ENCODE results near the gene EFNA4. TPM values are rescaled to one million over a fixed set of nuclear protein-coding genes. Genes with fewer than 3 reads are reported as not detected.
A peak's percentile ranks its signal among the peaks of the same experiment; 100 is the strongest.

Gene EFNA4
- total RNA-seq, 1 experiment from 2014 or later: 9.8 TPM

DNA sequence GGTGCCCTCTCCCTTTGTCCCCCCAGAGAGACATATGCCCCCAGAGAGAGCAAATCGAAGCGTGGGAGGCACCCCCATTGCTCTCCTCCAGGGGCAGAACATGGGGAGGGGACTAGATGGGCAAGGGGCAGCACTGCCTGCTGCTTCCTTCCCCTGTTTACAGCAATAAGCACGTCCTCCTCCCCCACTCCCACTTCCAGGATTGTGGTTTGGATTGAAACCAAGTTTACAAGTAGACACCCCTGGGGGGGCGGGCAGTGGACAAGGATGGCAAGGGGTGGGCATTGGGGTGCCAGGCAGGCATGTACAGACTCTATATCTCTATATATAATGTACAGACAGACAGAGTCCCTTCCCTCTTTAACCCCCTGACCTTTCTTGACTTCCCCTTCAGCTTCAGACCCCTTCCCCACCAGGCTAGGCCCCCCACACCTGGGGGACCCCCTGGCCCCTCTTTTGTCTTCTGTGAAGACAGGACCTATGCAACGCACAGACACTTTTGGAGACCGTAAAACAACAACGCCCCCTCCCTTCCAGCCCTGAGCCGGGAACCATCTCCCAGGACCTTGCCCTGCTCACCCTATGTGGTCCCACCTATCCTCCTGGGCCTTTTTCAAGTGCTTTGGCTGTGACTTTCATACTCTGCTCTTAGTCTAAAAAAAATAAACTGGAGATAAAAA is 23.5 kb downstream of the EFNA4 start:
- no peak overlapping the region for H2AFZ ChIP-seq (ENCODE audit: low read depth, low read length, poor library complexity, severe bottlenecking)
- CTCF ChIA-PET: interaction anchor here (2.5 to 3.1 kb wide), 5 partner anchors 36 to 85 kb away, joined by 11 to 52 read pairs (median 32); partner anchors contain the start of genes ADAM15 and KRTCAP2
- RAD21 ChIA-PET (ENCODE audit: low non-redundant PET in 1 of 2, low total read pairs in 2 of 2, uncharacterized antibody in 2 of 2, unreplicated experiment in 2 of 2): no interaction called here
- POLR2A ChIA-PET: no interaction called here
- peaks cover 0 to 6% of the 10 kb centered on the region in 2 experiments; a peak in 1 of 4 replicates for H3K36me3 ChIP-seq (ENCODE audit: control insufficient read depth in 1 of 2, insufficient read depth in 2 of 2, low read length in 2 of 2)
- no peak for DNase-seq (ENCODE audit: low read depth, low spot score)
- peak overlapping the region; percentile 67; the same call in 1 of the 2 replicates for H3K27ac ChIP-seq (ENCODE audit: low read depth, low read length)
- H3K9me3 ChIP-seq (ENCODE audit: control insufficient read depth in 1 of 2, insufficient read depth in 1 of 2, low read depth in 1 of 2, low read length in 2 of 2): no peaks in the 10 kb centered on the region
- no peak for TF ChIP-seq ELF1 (IDR thresholded peaks at IDR 0.05; ENCODE audit: borderline replicate concordance, low read depth)
- no peak for TF ChIP-seq EZH2phosphoT487 (IDR thresholded peaks at IDR 0.05; ENCODE audit: borderline replicate concordance)
- TF ChIP-seq, protein P1, sequence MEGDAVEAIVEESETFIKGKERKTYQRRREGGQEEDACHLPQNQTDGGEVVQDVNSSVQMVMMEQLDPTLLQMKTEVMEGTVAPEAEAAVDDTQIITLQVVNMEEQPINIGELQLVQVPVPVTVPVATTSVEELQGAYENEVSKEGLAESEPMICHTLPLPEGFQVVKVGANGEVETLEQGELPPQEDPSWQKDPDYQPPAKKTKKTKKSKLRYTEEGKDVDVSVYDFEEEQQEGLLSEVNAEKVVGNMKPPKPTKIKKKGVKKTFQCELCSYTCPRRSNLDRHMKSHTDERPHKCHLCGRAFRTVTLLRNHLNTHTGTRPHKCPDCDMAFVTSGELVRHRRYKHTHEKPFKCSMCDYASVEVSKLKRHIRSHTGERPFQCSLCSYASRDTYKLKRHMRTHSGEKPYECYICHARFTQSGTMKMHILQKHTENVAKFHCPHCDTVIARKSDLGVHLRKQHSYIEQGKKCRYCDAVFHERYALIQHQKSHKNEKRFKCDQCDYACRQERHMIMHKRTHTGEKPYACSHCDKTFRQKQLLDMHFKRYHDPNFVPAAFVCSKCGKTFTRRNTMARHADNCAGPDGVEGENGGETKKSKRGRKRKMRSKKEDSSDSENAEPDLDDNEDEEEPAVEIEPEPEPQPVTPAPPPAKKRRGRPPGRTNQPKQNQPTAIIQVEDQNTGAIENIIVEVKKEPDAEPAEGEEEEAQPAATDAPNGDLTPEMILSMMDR (IDR thresholded peaks at IDR 0.05 in 2 of 3, conservative IDR thresholded peaks at IDR 0.05 in 1 of 3; ENCODE audit: borderline replicate concordance in 1 of 3, insufficient read depth in 1 of 3, low read depth in 2 of 3, low read length in 2 of 3): peak in 1 of 3 experiments; percentile 40; a peak in 2 of 6 replicates
- ATAC-seq: no peak
- H4K20me1 ChIP-seq (ENCODE audit: insufficient read depth): no peaks in the 10 kb centered on the region
- peak overlapping the region; percentile 90 for H3K4me2 ChIP-seq (ENCODE audit: low read length)
- H3K79me2 ChIP-seq (ENCODE audit: insufficient read depth, low read length): no peaks in the 10 kb centered on the region; the same call in 1 of the 2 replicates
- H3K4me1 ChIP-seq (ENCODE audit: control insufficient read depth in 1 of 2, insufficient read depth in 2 of 2, low read length in 2 of 2): peaks cover 23 to 55% of the 10 kb centered on the region in 2 experiments
- no TSS peak for BruUV-seq (replicated peaks)
- intact Hi-C loops (cut with micrococcal nuclease): no loop called here
- no peak overlapping the region for H3K9ac ChIP-seq (ENCODE audit: low read length)
- H3K27me3 ChIP-seq (ENCODE audit: insufficient read depth, low read length): no peaks in the 10 kb centered on the region
- H3K4me3 ChIP-seq (replicated peaks in 1 of 2; ENCODE audit: low read depth in 1 of 2, low read length in 2 of 2): no peak overlapping the region
- no peaks in the 10 kb centered on the region for H3K9me2 ChIP-seq (ENCODE audit: insufficient read depth)
